Panc1 (cell line): Measurements from ENCODE around the gene NBDY.

Source experiments
- SIN3A ChIP-seq: IDR thresholded peaks from 2 replicates; pipeline ENCODE4 v1.6.1; 2012; ENCODE audit warnings: low read depth, mild to moderate bottlenecking, low read length, moderate library complexity, borderline replicate concordance; ENCODE audit not compliant: insufficient read depth
- TF ChIP-seq, protein P1 (sequence below): fragments of 450-650 bp; IDR thresholded peaks from 2 replicates; pipeline ENCODE4 v1.5.1; 2017; ENCODE audit warnings: mild to moderate bottlenecking

GRCh38 chrX:56791456-56791855 is 62.4 kb downstream of the NBDY start:
- TF ChIP-seq, protein P1, sequence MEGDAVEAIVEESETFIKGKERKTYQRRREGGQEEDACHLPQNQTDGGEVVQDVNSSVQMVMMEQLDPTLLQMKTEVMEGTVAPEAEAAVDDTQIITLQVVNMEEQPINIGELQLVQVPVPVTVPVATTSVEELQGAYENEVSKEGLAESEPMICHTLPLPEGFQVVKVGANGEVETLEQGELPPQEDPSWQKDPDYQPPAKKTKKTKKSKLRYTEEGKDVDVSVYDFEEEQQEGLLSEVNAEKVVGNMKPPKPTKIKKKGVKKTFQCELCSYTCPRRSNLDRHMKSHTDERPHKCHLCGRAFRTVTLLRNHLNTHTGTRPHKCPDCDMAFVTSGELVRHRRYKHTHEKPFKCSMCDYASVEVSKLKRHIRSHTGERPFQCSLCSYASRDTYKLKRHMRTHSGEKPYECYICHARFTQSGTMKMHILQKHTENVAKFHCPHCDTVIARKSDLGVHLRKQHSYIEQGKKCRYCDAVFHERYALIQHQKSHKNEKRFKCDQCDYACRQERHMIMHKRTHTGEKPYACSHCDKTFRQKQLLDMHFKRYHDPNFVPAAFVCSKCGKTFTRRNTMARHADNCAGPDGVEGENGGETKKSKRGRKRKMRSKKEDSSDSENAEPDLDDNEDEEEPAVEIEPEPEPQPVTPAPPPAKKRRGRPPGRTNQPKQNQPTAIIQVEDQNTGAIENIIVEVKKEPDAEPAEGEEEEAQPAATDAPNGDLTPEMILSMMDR: no peak
- TF ChIP-seq SIN3A: no peak
